HepG2 (cell line): ENCODE measurements around the gene HYI.

Experiments used
- CREB1 ChIP-seq, 2 experiments: fragments of 450-650 bp in 1 of 2; IDR thresholded peaks; 2 replicates each; pipeline ENCODE4 v1.6.1; 2016 to 2017; ENCODE audit warnings: control low read depth in 1 of 2, mild to moderate bottlenecking in 1 of 2, missing compliant biosample characterization in 1 of 2, missing genetic modification characterization in 1 of 2
- HDAC6 ChIP-seq: fragments of 200-600 bp; sonication (generic); IDR thresholded peaks from 2 replicates; pipeline ENCODE4 v1.7.0; 2017; ENCODE audit warnings: mild to moderate bottlenecking, antibody characterized with exemption, low read length, low read depth
- ISX ChIP-seq: sonication (generic); formaldehyde crosslinking; conservative IDR thresholded peaks from 2 replicates; pipeline ENCODE4 v1.5.0; 2020; ENCODE audit warnings: missing genetic modification reagents
- JUN ChIP-seq: sonication (generic); formaldehyde crosslinking; IDR thresholded peaks from 2 replicates; pipeline ENCODE4 v1.4.0; 2020; ENCODE audit warnings: mild to moderate bottlenecking, missing genetic modification reagents
- POLR2A ChIP-seq, 2 experiments: IDR thresholded peaks; 2 replicates each; pipeline ENCODE4 v1.6.1; 2011; ENCODE audit warnings: low read depth in 2 of 2, low read length in 2 of 2, mild to moderate bottlenecking in 1 of 2, moderate library complexity in 1 of 2; ENCODE audit not compliant: insufficient read depth in 1 of 2
- ZBTB7A ChIP-seq: sonication (generic); formaldehyde crosslinking; IDR thresholded peaks from 2 replicates; pipeline ENCODE4 v1.8.0; 2022; ENCODE audit warnings: mild to moderate bottlenecking, missing genetic modification reagents
- ZNF552 ChIP-seq: sonication (generic); formaldehyde crosslinking; IDR thresholded peaks from 2 replicates; pipeline ENCODE4 v1.9.0; 2022; ENCODE audit warnings: missing genetic modification reagents, mild to moderate bottlenecking, borderline replicate concordance
- ZSCAN9 ChIP-seq: IDR thresholded peaks from 2 replicates; pipeline ENCODE4 v1.6.1; 2016; ENCODE audit warnings: borderline replicate concordance
- TF ChIP-seq, protein P1 (sequence below): sonication (generic); formaldehyde crosslinking; IDR thresholded peaks from 2 replicates; pipeline ENCODE4 v1.5.0; 2020; ENCODE audit warnings: missing genetic modification reagents
- TF ChIP-seq, protein P2 (sequence below): sonication (generic); formaldehyde crosslinking; IDR thresholded peaks from 2 replicates; pipeline ENCODE4 v1.4.0; 2020; ENCODE audit warnings: missing genetic modification reagents
- TF ChIP-seq, protein P3 (sequence below): IDR thresholded peaks from 2 replicates; pipeline ENCODE4 v1.6.1; 2012; ENCODE audit warnings: low read depth, low read length, improper control_type of control experiment

DNA sequence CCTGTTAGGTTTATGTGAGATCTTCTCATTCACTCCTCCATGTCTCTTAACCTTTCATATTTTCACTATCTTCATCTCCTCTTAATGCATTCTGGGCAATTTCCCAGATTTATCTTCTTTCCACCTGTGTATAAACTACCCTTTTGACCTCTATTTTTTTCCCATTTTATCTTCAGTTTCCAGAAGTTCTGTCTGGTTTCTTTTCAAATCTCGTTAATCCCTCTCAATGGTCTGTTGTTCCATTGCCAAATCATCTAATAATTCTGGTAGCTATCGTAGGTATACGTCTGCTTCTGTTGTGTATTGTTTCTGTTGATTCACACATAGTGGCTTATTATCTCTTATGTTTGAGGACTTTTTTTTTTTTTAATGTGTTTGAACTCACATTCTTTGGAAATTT, 25.7 kb upstream of the HYI start:
- TF ChIP-seq ZBTB7A (CRISPR knock-in tag) = no peak
- TF ChIP-seq HDAC6 = no peak
- no peak for TF ChIP-seq CREB1 (IDR thresholded peaks at IDR 0.05)
- no peak for TF ChIP-seq CREB1 (CRISPR knock-in tag; IDR thresholded peaks at IDR 0.05)
- no peak for TF ChIP-seq POLR2A (IDR thresholded peaks at IDR 0.05; ENCODE audit: insufficient read depth in 1 of 2, low read depth in 2 of 2, low read length in 2 of 2)
- TF ChIP-seq, protein P1, sequence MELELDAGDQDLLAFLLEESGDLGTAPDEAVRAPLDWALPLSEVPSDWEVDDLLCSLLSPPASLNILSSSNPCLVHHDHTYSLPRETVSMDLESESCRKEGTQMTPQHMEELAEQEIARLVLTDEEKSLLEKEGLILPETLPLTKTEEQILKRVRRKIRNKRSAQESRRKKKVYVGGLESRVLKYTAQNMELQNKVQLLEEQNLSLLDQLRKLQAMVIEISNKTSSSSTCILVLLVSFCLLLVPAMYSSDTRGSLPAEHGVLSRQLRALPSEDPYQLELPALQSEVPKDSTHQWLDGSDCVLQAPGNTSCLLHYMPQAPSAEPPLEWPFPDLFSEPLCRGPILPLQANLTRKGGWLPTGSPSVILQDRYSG (CRISPR knock-in tag) = no peak
- TF ChIP-seq, protein P2, sequence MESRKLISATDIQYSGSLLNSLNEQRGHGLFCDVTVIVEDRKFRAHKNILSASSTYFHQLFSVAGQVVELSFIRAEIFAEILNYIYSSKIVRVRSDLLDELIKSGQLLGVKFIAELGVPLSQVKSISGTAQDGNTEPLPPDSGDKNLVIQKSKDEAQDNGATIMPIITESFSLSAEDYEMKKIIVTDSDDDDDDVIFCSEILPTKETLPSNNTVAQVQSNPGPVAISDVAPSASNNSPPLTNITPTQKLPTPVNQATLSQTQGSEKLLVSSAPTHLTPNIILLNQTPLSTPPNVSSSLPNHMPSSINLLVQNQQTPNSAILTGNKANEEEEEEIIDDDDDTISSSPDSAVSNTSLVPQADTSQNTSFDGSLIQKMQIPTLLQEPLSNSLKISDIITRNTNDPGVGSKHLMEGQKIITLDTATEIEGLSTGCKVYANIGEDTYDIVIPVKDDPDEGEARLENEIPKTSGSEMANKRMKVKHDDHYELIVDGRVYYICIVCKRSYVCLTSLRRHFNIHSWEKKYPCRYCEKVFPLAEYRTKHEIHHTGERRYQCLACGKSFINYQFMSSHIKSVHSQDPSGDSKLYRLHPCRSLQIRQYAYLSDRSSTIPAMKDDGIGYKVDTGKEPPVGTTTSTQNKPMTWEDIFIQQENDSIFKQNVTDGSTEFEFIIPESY (CRISPR knock-in tag) = no peak
- no peak for TF ChIP-seq ISX (CRISPR knock-in tag)
- no peak for TF ChIP-seq ZNF552 (CRISPR knock-in tag)
- no peak for TF ChIP-seq ZSCAN9 (CRISPR knock-in tag)
- TF ChIP-seq, protein P3, sequence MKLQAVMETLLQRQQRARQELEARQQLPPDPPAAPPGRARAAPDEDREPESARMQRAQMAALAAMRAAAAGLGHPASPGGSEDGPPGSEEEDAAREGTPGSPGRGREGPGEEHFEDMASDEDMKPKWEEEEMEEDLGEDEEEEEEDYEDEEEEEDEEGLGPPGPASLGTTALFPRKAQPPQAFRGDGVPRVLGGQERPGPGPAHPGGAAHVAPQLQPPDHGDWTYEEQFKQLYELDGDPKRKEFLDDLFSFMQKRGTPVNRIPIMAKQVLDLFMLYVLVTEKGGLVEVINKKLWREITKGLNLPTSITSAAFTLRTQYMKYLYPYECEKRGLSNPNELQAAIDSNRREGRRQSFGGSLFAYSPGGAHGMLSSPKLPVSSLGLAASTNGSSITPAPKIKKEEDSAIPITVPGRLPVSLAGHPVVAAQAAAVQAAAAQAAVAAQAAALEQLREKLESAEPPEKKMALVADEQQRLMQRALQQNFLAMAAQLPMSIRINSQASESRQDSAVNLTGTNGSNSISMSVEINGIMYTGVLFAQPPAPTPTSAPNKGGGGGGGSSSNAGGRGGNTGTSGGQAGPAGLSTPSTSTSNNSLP = no peak
- TF ChIP-seq JUN (CRISPR knock-in tag) = no peak
